Globus pallidus (tissue), 1 donor: Measurements from ENCODE around the gene HDGFL1.

ENCODE experiments used
- DNase-seq: peaks from one replicate; pipeline ENCODE4 v3.0.0-alpha.2; 2015; ENCODE audit warnings: low spot score

Gene HDGFL1

DNA sequence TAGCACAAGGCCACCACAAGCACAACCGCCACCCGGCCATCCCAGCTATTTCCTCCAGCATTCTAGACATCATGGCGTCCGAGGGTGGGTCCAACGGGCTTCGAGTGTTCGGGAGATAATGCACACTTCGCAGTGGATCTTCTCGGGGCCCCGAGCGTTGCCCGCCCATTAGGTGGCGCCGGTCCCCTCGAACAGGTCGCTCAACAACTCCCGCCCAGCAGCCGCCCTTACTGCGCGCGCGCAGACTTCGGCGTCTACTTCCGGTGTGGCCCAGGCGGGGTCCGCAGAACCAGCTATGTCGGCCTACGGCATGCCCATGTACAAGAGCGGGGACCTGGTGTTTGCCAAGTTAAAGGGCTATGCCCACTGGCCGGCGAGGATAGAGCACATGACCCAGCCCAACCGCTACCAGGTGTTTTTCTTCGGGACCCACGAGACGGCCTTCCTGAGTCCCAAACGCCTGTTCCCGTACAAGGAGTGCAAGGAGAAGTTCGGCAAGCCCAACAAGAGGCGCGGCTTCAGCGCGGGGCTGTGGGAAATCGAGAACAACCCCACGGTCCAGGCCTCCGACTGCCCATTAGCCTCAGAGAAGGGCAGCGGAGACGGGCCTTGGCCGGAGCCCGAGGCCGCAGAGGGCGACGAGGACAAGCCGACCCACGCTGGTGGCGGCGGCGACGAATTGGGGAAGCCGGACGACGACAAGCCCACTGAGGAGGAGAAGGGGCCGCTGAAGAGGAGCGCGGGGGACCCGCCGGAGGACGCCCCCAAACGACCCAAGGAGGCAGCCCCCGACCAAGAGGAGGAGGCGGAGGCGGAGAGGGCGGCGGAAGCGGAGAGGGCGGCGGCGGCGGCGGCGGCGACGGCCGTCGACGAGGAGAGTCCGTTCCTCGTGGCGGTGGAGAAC is at the start of gene HDGFL1:
HDGFL1 (plus strand) TSS at position 286 of the 904 bp plus-strand sequence; CDS start at position 296, 10 bp downstream.
- DNase-seq, result no peak

DNA sequence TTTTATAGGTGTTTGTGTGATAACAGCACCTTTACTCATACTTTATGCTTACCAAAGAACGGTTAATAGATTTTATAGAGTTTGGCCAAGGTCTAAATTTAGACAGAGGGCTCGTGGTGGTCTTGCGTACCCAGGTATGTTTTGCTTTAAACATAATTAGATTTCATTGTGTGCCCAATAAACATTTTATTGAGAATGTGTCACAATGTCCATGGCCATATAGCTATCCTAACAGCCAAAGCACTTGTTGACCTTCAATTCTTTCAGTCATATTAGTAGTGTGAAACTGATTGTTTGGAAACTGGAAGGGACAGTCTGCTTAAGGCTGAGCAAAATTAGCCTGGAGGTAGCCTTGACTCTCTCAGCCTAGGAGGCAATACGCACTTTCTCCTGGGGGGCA is 48.3 kb upstream of the HDGFL1 start:
- DNase-seq, result no peak

DNA sequence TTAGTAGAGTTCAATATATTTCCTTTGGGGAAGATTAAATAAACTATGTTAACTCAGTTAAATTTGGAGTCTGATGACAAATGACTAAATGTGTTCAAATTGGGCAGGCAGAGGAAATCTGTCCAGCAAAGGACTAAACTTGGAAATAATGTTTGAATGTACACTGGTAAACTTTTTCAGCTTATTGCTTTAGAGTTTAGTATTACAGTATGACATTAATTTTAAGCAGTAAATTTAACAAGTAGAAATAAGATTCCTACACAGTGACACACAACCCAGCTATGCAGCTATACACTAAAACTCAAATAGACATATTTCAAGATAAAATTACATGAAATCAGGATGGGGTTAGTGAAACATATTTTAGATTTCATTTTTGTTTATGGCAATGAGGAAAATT is 42.6 kb upstream of the HDGFL1 start:
- DNase-seq, result no peak

DNA sequence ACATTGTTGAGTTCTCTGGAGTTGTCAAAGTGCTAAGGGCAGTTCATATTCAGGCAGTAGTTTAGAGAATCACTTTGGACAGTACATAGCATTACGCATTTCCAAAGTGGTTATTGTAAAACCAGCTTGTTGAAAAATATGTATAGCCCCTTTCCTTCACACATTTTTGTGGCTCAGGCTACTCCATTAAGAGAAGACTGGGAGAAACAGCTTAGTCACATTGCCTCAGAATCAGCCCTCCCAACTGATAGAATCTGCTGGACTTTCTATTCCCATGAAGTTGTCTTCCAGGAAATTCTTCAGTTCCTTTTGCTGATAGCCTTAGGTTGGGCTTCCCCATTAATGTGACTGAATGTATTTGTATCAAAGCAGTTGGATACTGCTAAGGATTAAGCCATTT is 39.5 kb upstream of the HDGFL1 start:
- no peak for DNase-seq

DNA sequence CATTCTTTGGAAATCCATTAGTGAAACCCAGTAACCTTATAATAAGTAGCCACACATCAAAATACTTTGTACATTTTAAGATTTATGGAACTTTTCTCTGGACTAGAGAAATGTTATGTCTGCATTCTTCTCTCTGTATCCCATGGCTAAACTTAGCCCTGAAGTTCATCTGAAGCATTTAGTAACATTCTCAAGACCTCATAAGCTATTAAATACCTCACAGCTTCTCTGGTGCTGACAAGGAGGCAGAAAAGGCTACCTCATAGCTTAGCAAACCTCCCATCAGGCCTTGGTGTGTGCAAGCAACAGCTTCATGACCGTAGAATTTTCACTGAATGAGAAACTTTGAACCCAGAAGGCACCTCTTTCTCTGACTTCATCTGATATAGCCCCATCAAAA is 38.9 kb upstream of the HDGFL1 start:
- no peak for DNase-seq

DNA sequence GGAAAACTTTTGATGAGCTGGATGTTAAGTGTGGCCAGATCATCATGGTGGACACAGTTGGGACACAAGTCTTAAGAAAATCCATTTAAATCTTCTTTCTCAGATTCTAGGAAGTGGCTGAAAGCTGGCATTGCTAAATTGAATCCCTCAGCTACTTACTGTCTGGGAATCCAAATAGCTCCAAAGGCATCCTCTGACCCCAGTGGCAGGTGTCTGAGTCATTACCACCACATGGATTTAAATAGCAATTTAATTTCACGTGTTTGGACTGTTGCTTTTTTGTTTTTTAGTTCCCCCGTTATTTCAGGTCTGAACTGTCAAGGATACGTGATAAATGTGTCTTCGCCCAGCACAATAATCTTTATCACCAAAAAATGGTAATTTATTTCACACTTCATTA is 33.2 kb upstream of the HDGFL1 start:
- DNase-seq, result no peak

DNA sequence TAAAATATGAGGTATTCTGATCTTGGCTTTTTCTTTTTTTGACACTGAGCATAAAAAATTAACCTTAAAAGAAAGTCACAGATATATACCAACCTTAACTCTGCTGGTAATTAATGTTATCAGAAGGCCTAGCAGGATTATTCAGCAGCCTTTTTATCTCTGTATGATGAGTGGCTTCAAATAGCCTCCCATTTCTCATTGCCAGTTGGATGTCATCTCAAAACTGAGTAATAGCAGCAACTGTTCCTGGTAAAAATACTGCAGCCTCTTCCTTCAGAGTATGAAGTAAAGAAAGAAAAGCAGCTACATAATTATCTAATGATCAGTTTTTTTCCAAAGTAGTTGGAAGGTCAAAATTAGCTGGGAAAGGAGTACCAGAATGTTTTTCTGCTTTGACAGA is 24.9 kb upstream of the HDGFL1 start:
- no peak for DNase-seq

DNA sequence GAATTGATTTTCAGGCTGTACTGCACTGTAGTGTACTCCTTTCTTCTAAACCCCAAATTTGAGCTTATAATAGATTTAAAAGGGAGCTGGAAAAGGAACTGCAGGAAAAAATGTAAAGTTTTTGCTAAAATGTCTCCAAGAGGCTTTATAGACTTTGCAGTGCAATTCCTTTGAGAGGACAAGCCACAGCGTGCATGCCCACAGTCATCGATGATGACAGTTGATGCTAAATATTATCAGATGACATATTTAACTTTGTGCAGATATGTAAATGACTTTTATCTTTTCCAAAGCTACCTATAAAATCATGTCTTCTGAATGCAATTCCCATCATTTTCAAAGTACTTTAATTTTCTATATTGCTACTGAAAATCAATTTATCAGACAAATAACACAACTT is 24.3 kb upstream of the HDGFL1 start:
- no peak for DNase-seq

DNA sequence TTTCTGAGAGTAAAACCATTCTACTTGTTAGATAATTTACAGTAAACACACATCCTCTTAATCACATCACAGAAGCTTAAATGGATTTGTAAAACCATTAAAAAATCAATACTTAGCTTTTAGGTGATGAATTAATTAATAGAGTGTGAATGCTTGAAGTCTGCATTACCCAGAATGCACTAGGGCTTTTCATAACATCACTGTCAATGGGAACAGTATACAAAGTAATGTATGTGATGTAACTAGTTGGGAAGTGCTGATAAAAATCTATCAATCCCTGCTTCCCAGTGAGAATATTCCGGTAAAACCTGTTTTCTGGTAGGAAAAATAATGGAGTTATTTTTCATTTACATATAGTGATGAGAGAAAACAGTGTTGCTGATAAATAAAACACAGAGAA is 23.1 kb upstream of the HDGFL1 start:
- DNase-seq, result no peak

DNA sequence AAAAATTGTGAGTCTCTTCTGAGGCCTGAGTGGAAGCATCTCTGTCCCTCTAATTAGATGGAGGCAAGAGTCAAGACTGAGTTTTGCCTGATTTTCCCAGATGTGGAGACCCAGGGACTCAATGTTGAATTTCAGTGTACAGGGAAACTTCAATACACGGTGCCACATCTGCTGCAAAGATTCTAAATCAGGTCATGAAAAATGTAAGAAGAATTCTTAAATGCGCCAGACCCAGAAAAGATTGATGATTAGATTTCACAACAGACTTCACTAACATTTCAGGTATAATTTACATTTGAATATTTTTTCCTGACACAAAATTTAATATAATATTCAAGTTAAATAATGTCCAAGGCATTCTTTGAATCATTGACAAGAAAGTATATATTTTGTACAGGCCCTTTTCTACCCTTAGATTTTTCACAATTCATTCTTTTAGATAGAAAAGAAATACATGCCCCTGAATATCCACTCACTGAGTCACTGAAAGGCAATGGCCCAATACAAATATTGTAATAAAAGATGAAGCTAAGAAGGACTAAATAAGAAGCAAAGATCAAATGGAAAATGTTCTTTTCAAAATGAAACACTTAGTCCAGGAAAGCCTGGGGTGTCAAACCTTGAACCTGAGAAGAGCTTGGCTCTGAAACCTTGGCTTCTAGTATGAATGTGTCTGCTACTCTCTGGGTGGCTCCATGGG is 18.2 kb upstream of the HDGFL1 start:
- DNase-seq, result no peak

DNA sequence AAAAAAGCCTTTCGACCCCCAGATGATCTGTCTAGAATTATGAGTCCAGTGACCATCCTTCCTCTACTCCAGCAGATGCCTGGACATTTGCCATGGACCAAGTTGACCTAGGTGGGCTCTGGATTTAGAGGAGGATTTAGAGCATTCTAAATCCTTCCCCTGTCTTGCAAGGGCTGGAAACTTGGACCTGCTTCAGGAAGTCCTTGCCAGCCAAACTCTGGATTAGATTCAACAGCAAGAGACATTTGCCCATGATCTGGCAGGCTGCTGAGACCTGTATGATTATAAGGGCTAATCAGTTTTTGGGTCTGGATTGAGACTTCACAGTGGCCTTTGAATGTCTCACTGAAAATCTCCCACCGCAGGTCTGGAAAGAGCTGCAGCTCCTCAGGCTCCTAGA is 13.1 kb upstream of the HDGFL1 start:
- DNase-seq, result no peak

DNA sequence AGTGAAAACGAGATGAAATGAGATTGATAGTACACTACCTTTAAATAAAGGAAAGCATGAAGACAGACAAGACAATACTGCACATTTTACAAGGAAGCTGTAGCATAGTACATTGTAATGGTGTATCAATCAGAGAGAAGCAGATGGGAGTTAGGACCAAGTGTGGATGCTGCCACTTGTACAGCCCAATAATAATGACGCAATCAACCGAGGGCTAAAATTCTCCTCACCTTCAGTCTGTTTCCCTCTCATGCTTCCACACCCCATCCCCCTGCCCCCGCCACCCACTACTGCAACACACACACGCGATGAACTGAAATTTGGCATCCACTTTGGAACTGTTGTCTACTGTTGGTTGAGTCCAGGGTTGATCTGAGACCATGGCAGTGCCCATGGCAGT is 12.4 kb upstream of the HDGFL1 start:
- DNase-seq, result no peak

DNA sequence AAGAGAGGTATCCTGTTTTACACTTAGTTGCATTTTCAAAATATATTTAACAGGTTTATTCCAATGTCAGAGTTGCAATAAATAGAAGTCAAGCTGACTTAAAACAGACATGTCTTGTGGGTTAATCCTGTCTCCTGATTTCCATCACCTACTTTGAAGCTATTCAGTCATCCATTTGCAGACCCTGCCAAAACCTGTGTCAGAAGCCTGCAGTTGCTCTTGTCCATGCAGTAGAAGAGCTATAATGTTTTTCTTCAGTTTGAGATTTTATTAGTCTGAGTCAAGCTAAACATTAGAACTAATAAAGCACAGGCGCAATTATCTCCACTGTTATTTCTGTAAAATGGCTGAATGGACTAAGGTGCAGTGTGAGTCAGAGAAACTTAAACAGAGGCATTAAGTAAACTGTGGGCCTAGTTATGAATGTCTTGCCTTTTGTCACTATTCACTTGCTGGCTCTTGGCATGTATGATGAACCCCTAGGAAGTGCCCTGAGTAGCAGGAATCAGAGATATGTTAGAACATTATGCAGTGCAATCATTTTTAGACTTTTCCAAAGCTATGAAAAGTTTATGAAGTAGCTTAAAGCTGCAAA is 11.0 kb upstream of the HDGFL1 start:
- no peak for DNase-seq

DNA sequence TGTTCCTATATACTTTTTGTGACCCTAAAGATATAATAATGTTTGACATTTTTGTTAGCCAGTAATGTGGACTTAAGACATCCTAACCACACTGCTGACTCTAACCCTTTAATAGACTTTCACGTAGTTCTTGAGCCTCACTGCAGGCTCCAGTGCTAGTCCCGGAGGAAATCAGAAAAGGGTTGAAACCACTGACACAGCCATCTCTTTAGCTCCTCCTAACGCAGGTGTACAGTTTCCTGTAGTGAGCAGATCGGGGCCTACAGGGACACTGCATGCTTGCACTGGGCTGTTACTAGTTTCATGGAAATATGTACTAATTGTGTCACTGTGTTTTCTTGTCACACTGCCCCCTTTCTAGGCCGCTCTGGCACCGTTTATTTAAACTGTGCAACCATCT is 512 bp upstream of the HDGFL1 start:
- DNase-seq, result no peak

DNA sequence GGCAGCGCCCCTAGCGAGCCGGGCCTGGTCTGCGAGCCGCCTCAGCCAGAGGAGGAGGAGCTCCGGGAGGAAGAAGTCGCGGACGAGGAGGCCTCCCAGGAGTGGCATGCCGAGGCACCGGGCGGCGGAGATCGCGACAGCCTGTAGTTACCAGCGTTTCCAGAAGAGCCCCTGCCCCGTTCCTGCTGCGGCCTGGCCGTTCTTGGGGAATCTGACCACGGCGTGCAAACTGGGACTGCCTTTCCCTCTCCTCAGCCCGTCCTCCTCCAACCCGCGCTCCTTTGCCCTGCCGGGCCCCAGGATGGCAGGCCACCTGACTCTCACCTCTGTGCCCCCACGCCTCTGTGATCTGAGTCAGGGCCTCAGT is 802 bp downstream of the HDGFL1 start:
- DNase-seq, result no peak

DNA sequence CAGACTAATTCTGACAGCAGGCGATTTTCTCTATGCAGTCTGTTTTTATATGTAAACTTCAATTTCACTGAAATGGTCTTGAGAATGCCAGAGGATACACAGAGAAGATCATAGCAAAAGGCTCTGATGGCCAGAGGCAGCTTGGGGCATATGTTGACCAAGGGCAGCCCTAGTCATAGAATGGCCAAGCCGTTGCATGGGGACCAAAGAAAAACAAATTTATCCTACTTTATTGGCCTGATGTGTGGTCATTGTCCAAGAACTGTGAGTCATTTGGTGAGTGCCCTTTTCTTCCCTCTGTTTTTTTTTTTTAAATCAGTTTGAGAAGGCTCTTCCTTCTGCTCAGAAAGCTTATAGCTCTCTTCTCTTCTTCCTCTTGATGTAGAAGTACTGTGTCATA is 5.8 kb downstream of the HDGFL1 start:
- DNase-seq, result no peak

DNA sequence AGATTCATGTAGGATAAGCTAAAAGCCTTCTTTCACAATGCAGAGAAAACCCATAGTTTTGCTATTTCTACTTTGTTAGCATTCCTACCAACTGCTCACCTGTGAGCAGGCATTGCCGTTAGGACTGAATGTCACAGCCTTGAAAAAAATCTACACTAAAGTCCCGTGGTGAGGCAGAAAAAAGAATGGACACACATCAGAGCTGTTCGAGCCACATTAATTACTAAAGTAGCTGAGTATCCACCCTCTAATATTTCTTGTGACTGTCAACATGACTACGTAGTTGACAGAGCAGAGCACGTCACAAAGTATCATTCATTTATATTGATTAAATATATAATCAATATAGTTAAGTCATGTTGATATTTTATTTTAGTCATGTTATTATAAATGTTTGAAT is 10.1 kb downstream of the HDGFL1 start:
- DNase-seq, result no peak

DNA sequence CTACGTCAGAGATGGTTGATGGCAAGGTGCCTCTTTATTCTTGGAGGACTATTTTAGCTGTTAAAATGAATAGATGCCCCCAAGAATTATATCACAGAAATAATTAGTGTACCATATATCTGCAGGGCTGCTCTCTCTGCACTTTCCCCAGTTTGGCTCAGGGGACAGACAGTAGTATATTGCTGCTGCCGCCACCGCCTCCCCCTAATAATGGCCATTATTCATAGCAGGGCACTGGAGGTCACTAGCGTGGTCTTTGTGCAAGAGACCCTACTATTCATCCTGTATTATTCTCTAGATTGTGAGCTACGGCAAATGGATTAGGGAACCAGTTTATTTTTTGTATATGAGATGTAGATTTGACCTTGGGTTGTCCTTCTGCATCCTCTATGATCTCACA is 11.0 kb downstream of the HDGFL1 start:
- no peak for DNase-seq

DNA sequence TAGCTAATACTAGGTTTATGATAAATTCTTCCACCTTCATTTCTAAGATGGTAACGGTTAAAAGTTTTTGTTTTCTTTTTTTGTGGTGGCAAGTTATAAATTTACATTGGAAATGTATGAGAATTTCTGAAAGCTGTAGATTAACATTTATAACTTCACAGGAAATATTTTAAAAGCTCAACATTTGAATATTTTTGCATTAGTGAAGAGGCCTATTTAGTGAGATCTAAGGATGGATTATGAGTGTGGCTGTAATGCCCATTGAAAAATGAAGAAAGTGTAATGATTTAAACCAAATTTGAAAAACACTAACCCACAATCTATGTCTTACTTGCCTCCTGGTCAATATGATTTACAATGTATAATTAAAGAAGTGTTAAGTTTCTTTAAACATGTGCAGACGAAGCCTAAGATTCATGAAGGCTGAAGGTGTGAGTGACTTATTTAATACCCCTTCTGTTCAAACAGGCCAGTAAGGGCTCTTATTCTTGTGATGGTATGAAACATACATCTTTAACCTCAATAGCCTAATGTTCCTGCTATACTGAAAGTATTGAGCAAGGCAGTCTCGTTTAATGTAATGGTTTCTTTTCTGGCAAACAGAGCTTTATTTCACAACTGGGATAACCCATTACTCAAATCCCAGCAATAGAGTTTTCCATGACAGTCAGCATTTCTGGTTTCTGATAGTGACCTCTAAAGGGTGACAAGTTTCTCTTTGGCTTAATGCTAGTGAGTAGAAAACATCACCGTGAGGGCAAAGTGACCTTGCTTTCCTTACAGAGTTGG is 13.2 kb downstream of the HDGFL1 start:
- DNase-seq, result no peak

DNA sequence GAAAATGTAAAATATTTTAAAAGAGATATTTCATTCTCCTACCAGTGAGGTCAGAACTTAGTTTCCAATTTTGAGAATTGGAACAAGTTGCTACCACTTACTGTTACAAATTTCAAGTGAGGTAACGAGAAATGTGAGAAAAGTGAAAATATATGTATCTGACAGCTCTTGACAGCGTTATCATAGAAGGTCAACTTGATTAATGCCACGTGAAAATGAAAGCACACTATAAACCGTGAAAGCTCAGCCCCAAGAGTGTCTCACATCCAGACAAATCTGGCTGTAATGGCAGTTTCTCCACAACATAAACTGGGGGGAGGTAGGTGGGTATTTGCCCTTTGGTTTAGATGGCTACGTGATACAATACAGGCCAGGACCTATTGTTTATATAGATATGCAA is 13.9 kb downstream of the HDGFL1 start:
- DNase-seq, result no peak

DNA sequence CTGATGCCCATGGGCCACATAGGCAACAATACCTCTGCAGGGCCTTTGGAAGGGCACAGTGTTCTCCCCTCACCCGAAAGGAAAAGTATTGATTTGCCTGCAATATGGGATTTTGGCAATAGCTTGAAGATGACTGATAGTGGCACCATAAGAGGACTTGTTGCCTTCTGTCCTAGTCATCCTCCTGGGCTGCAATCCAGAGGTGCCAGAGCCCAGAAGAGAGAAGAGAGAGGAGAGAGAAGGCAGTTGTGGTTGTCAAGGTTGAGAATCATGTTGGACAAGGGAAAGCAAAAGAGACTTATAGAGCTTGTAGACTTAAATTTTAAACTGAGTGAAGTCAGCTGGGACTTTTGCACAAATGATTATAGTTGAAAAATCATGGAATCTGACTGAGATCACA is 14.6 kb downstream of the HDGFL1 start:
- no peak for DNase-seq

DNA sequence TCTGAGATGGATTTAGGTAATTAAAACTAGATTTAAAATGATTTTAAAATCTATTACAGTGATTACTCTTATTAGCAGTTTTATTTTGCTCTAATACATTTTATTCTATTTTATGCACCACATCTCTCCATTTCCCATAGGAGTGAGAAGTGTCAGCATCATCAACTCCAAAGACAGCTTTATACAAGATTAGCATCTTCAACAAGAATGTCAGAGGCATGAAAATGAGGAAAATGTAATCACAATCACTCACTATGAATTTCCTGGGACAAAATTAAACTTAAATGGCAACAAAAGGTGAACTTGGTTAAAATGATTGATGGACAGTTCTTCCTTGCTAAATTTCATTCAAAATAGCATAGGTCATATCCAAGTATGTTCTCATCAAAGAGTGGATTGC is 19.8 kb downstream of the HDGFL1 start:
- DNase-seq, result no peak
